Testis (tissue), 2 donors: ENCODE measurements around the gene TENT5C.

ENCODE experiments used
- POLR2A ChIP-seq: fragments of 450-650 bp; IDR thresholded peaks from one replicate; pipeline ENCODE4 v1.6.1; 2017; ENCODE audit warnings: antibody characterized with exemption, mild to moderate bottlenecking, moderate library complexity
- TF ChIP-seq, protein P1 (sequence below), 3 experiments: fragments of 450-650 bp in 2 of 3; fragments of 200-600 bp in 1 of 3; sonication (generic) in 1 of 3; IDR thresholded peaks; one replicate each; pipeline ENCODE4 v1.5.1; 2016 to 2019; ENCODE audit warnings: antibody characterized with exemption in 3 of 3, mild to moderate bottlenecking in 2 of 3, moderate library complexity in 1 of 3

GRCh38 chr1:117653732-117654492 lies 48.1 kb downstream of the TENT5C start:
- TF ChIP-seq, protein P1, sequence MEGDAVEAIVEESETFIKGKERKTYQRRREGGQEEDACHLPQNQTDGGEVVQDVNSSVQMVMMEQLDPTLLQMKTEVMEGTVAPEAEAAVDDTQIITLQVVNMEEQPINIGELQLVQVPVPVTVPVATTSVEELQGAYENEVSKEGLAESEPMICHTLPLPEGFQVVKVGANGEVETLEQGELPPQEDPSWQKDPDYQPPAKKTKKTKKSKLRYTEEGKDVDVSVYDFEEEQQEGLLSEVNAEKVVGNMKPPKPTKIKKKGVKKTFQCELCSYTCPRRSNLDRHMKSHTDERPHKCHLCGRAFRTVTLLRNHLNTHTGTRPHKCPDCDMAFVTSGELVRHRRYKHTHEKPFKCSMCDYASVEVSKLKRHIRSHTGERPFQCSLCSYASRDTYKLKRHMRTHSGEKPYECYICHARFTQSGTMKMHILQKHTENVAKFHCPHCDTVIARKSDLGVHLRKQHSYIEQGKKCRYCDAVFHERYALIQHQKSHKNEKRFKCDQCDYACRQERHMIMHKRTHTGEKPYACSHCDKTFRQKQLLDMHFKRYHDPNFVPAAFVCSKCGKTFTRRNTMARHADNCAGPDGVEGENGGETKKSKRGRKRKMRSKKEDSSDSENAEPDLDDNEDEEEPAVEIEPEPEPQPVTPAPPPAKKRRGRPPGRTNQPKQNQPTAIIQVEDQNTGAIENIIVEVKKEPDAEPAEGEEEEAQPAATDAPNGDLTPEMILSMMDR (IDR thresholded peaks at IDR 0.05), result no peak
- no peak for TF ChIP-seq POLR2A
